Gastrocnemius medialis (tissue), 4 donors: ENCODE data around the gene MIB2. TPM values are rescaled to one million over a fixed set of nuclear protein-coding genes. Genes with fewer than 3 reads are reported as not detected.

Experiments
- ATAC-seq, 2 donors: fragments of 150-250 bp; one replicate each; pipeline ENCODE4 v1.9.1; 2016
- DNase-seq, 2 donors: peaks; one replicate each; pipeline ENCODE4 v3.0.0-alpha.2; 2019
- H3K27ac ChIP-seq, 4 donors: fragments of 200-600 bp; sonication (generic); 1 replicate in 1 of 4; 2 replicates in 3 of 4; pipeline ENCODE4 v1.5.1; 2016 to 2018; ENCODE audit warnings: mild to moderate bottlenecking in 2 of 4, moderate library complexity in 1 of 4
- H3K27me3 ChIP-seq, 3 donors: fragments of 200-600 bp; sonication (generic) in 2 of 3; 1 replicate in 1 of 3; 2 replicates in 2 of 3; pipeline versions ENCODE4 v1.5.1 to v1.6.0; 2016 to 2019; ENCODE audit warnings: mild to moderate bottlenecking in 1 of 3, moderate library complexity in 1 of 3
- H3K36me3 ChIP-seq, 2 donors: fragments of 200-600 bp; sonication (generic) in 1 of 2; one replicate each; pipeline ENCODE4 v1.5.1; 2017 to 2018
- H3K4me1 ChIP-seq, 2 donors: fragments of 200-600 bp; sonication (generic) in 1 of 2; one replicate each; pipeline ENCODE4 v1.5.1; 2016 to 2017; ENCODE audit warnings: mild to moderate bottlenecking in 2 of 2
- H3K4me3 ChIP-seq, 4 donors: fragments of 200-600 bp; sonication (generic) in 3 of 4; 1 replicate in 1 of 4; 2 replicates in 3 of 4; pipeline ENCODE4 v1.5.1; 2016 to 2019; ENCODE audit warnings: mild to moderate bottlenecking in 2 of 4
- H3K9me3 ChIP-seq, 3 donors: fragments of 200-600 bp; sonication (generic) in 2 of 3; 1 replicate in 1 of 3; 2 replicates in 2 of 3; pipeline ENCODE4 v1.5.1; 2016 to 2019
- CTCF ChIP-seq, 5 experiments: fragments of 450-650 bp in 3 of 5; fragments of 200-600 bp in 2 of 5; sonication (generic) in 2 of 5; IDR thresholded peaks in 4 of 5; conservative IDR thresholded peaks in 1 of 5; 1 replicate in 4 of 5; 2 replicates in 1 of 5; pipeline ENCODE4 v1.5.1; 2016 to 2019; ENCODE audit warnings: antibody characterized with exemption in 5 of 5, mild to moderate bottlenecking in 3 of 5, moderate library complexity in 3 of 5
- POLR2A ChIP-seq, 2 donors: fragments of 450-650 bp; IDR thresholded peaks; one replicate each; pipeline ENCODE4 v1.6.1; 2017; ENCODE audit warnings: antibody characterized with exemption in 2 of 2, mild to moderate bottlenecking in 2 of 2, moderate library complexity in 2 of 2
- in situ Hi-C, 4 donors: fragments of 200-750 bp; cut with MboI; loops; one replicate each; pipeline versions ENCODE4 v1.15.0 to v1.8.0; 2017; ENCODE audit warnings: low sequenced_read_pairs in 4 of 4
- intact Hi-C: fragments of 100-400 bp; cut with DNase I; formaldehyde crosslinking; loops from one replicate; pipeline ENCODE4 v1.15.1; 2023; ENCODE audit warnings: low total_unique reads
- total RNA-seq, 4 donors: library from RNA; depleted of rRNA; stranded (reverse); fragments of >200 nt; gene quantifications; one replicate each; pipeline versions ENCODE4 v1.1.0 to v1.2.3, GENCODE V29; 2016

MIB2 gene
- total RNA-seq, 4 donors from 2014 or later = 66.4 to 154 (median 117) TPM

- DNase-seq (no peak), ATAC-seq (no peak)
- peak overlapping the region; percentile 98 to 100 (median 100) for H3K27ac ChIP-seq
These were observed 921 bp upstream of the MIB2 start for GRCh38 chr1:1614204-1614953.

GRCh38 chr1:1614954-1615255 lies 395 bp upstream of the MIB2 start:
- H3K4me3 ChIP-seq = peak overlapping the region; percentile 82 to 99 (median 89)
- no peaks in the 10 kb centered on the region for H3K9me3 ChIP-seq
- in situ Hi-C loops (no loop called here), intact Hi-C loops (loop anchor here (1.0 to 5.0 kb wide), 4 partner anchors 41 to 144 kb away; partner anchors contain the start of genes ATAD3A, ATAD3B, CDK11B and SSU72)
- TF ChIP-seq CTCF (IDR thresholded peaks at IDR 0.05 in 4 of 5, conservative IDR thresholded peaks at IDR 0.05 in 1 of 5) = no peak
- no peak for TF ChIP-seq POLR2A (IDR thresholded peaks at IDR 0.05)
- peaks cover 0 to 6% of the 10 kb centered on the region in 2 donors for H3K36me3 ChIP-seq
- H3K27me3 ChIP-seq = no peaks in the 10 kb centered on the region
- ATAC-seq (no peak), DNase-seq (no peak)
- peaks cover 35 to 36% of the 10 kb centered on the region in 2 donors for H3K4me1 ChIP-seq
- H3K27ac ChIP-seq = peak overlapping the region; percentile 98 to 100 (median 100)

More at GRCh38 chr1:1614204-1614953, 921 bp upstream of the MIB2 start:
- Histone ChIP-seq H3K9me3 (no peaks in the 10 kb centered on the region), H3K36me3 (peaks cover 0 to 6% of the 10 kb centered on the region in 2 donors), H3K4me3 (peak overlapping the region; percentile 82 to 99 (median 89)), H3K4me1 (peaks cover 30 to 31% of the 10 kb centered on the region in 2 donors), H3K27me3 (no peaks in the 10 kb centered on the region)
- intact Hi-C loops = loop anchor here (2.0 kb wide), 1 partner anchor 44 kb away; the partner anchor contains the start of gene CDK11B
- in situ Hi-C loops = no loop called here
- TF ChIP-seq CTCF (IDR thresholded peaks at IDR 0.05 in 4 of 5, conservative IDR thresholded peaks at IDR 0.05 in 1 of 5) = no peak
- no peak for TF ChIP-seq POLR2A (IDR thresholded peaks at IDR 0.05)

GRCh38 chr1:1616045-1616790 lies 918 bp downstream of the MIB2 start:
- intact Hi-C loops = loop anchor here (5.0 kb wide), 1 partner anchor 104 kb away; the partner anchor contains the start of gene ATAD3A
- DNase-seq (no peak), ATAC-seq (peak; percentile 17 to 23)
- Histone ChIP-seq H3K9me3 (no peaks in the 10 kb centered on the region), H3K36me3 (peaks cover 0 to 6% of the 10 kb centered on the region in 2 donors), H3K4me1 (peaks cover 48 to 49% of the 10 kb centered on the region in 2 donors), H3K27ac (peak overlapping the region; percentile 98 to 100 (median 100)), H3K4me3 (peak overlapping the region; percentile 82 to 99 (median 89)), H3K27me3 (no peaks in the 10 kb centered on the region)
- in situ Hi-C loops = no loop called here
- TF ChIP-seq POLR2A (IDR thresholded peaks at IDR 0.05) = no peak
- peak in 1 of 5 experiments; percentile 13 for TF ChIP-seq CTCF (IDR thresholded peaks at IDR 0.05 in 4 of 5, conservative IDR thresholded peaks at IDR 0.05 in 1 of 5)

- peak overlapping the region; percentile 82 to 99 (median 89) for H3K4me3 ChIP-seq
- intact Hi-C loops = loop anchor here (5.0 kb wide), 1 partner anchor 105 kb away; the partner anchor contains the start of gene ATAD3A
- peaks cover 0 to 6% of the 10 kb centered on the region in 2 donors for H3K36me3 ChIP-seq
- no peaks in the 10 kb centered on the region for H3K27me3 ChIP-seq
- peaks cover 55% of the 10 kb centered on the region in 2 donors for H3K4me1 ChIP-seq
- TF ChIP-seq POLR2A (IDR thresholded peaks at IDR 0.05) (no peak), CTCF (IDR thresholded peaks at IDR 0.05 in 4 of 5, conservative IDR thresholded peaks at IDR 0.05 in 1 of 5) (no peak)
- H3K27ac ChIP-seq = peak overlapping the region; percentile 98 to 100 (median 100)
- in situ Hi-C loops = no loop called here
- DNase-seq = no peak
- no peaks in the 10 kb centered on the region for H3K9me3 ChIP-seq
- ATAC-seq = no peak
These were observed 1.5 kb downstream of the MIB2 start for GRCh38 chr1:1616838-1617237.
